GM21526 (cell line): ENCODE measurements around the gene FAM219B.
"Not testable (repeated sequence)": the region's sequence is repeated elsewhere in the genome, so short reads cannot be mapped to it uniquely, and the experiment has no call there.

ENCODE experiments used
- ATAC-seq: cut with Tn5 transposase; IDR thresholded peaks from one replicate; pipeline ENCODE4 v1.9.1; 2021; ENCODE audit warnings: moderate library complexity; ENCODE audit not compliant: unreplicated experiment, low FRiP score

FAM219B gene

DNA sequence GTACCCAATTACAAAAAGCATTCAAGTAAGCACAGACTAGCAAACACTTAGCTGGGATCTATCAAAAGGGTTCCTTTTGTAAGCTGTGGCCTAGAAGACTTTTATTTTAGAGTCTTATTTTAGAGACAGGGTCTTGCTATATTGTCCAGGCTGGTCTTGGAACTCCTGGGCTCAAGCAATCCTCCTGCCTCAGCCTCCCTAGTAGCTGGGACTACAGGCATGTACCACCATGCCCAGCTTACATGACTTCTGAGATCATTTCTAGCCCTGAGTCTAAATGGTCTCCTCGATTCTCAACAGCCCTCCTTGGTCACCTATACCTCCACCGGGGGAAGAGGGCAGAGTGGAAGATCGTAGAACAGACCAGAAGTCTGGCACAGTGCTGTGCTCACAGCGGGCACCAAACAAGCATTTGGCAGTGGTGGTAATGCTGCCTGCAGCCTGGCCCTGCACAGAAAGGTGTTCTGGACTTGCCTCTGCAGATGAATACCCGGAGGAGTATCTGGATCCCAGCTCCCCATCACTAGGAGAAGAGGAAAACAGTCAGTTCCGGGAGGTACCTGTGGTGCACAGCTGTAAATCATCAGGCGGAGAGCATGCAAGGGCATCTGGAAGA is 2.4 kb downstream of the FAM219B start:
- no peak for ATAC-seq

DNA sequence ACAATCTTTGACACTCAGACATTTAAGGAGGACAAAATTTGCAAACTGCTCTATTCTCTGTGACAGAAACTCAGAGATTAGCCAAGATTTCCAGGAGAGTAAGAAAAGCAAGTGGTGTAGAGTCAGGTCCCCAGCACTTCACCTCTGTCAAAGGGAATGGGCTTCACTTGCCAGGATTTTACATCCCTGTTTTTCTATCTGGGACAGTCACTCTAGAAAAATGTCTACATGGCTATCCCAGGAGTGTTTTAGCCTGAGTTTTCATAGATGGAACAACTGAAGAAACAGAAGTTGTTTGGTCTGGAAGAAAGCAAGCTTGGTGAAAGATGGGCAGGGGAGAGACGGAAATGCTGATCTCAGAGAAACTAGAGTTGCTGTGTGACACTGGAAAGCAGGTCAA is 3.0 kb downstream of the FAM219B start:
- no peak for ATAC-seq

DNA sequence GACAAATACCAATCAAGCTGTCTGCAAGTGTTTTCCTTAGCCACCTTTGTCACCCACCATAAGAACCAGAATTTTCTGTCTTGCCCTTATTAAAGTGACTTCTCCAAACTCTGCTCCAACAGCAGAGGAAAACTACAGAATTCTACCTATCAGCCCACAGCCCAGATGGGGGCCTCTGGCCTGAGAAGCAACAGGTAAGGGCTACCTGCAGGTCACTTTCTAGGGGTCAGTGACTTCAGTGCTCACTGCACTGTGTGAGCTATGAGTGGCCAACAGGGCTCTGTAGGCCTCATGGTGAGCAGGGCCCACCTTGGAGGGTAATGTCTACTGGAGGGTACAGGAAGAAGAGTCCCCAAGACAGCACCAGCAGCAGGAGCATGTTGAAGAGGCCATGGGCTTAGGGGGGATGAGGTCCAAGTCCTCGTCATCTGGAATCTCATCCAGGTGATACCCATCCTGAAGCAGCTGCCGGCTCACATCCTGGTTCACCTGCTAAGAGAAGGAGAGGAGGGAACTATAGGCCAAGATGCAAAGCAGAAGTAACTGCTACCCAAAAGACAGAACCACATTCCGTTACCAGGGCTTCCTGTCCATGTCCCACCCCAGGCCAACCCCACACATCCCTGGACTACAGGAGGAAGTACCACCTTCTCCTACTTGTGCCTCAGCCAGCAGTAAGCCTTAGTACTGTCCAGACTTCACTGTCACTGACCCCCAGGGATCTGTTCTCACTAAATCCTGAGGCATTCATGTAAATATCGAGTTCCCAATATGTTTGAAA is 4.2 kb downstream of the FAM219B start:
- ATAC-seq, result no peak

DNA sequence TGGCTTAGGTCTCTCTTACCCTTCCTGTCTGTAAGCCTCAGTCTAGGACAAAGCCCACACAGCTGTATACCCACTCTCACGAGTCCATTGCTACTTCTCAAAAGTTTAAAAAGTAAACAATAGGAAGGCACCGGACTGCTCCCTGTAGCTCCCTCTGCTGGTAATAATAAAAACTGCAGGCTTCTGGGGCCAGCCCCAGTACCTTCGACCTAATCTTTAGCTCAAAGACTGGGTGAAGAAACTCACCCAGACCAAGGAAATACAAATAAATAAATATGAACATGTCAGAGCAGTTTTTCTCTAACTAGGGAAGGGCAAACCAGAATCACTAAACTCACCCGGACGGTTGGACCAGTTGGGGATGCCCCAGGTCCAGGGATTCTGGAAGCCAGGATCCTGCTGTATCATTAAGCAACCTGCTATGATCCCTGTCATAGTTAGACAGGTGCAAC is 5.0 kb downstream of the FAM219B start:
- no peak for ATAC-seq

DNA sequence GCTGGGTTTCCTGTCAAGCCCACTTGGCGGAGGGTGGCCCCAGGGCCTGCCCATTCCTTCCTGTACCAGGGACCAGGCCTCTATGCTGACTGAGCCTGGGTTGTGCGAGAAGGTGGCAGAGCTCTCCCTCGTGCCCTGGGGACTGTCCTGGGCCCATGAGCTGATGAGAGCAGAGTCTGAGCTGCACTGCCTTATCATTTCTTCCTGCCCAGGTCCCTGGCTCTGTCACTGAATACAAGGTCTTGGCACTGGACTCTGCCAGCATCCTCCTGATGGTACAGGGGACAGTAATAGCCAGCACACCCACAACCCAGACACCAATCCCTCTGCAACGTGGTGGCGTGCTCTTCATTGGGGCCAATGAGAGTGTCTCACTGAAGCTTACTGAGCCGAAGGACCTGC is 9.3 kb downstream of the FAM219B start:
- no peak for ATAC-seq

DNA sequence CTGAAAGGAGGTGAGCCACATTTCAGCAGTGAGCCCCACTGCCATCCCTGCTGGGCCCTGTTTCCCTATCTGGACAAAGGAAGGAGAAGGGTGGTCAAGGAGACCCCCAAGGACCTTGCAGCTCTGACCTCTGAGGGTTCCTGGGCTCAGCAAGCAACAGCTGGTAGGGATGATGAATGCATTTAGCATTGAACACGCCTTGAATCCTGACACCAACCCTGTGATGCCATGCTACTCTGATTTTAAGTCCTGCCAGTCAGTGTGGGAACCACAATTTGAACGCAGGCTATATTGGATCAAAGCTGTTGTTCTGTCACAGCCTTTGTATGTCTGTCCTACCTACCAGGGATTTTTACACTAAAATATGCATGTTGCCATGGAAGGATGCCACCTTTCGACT is 10.3 kb downstream of the FAM219B start:
- no peak for ATAC-seq

DNA sequence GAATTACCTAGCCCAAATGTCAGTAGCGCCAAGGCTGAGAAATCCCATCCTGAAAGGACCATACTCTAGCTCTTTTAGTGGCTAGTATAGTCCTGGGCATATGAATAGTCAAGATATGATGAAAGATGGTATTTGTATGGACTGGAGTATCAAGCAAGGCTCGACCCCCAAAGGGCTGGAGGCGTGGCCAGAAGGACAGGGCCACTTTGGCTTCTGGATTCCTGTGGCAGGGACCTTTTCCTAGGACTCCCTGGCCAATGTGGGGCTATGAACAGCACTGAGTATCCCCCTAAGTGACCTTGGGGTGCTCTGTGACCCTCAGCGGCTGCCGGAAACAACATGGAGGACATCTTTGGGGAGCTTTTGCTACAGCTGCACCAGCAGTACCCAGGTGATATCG is 10.8 kb downstream of the FAM219B start:
- no peak for ATAC-seq

DNA sequence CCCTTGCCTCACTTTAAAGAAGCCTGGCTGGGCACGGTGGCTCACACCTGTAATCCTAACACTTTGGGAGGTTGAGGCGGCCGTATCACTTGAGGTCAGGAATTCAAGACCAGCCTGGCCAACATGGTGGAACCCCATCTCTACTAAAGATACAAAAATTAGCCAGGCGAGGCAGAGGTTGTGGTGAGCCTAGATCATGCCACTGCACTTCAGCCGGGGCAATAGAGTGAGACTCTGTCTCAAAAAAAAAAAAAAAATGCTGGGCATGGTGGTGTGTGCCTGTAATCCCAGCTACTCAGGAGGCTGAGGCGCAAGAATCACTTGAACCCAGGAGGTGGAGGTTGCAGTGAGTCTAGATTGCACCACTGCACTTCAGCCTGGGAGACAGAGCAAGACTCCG is 12.3 kb downstream of the FAM219B start:
- ATAC-seq, result not testable (repeated sequence)

DNA sequence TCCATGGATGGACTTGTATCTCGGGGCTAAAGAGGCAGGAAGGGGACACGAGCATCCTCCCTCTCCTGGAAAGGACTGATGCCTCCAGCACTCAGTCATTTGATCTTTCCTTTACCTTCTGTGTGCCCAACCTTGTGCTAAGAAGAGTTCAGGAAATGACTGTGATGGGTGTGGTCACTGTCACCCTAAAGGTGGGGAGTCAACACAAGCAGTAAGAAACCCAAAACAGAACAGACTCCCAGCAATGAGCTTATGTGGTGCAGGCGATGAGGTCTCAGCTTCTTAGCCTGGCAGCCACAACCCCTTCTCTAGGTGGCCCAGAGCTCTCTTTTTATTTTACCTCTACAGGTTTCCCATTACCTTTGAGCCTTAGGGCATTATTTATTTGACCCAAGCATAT is 13.0 kb downstream of the FAM219B start:
- no peak for ATAC-seq

DNA sequence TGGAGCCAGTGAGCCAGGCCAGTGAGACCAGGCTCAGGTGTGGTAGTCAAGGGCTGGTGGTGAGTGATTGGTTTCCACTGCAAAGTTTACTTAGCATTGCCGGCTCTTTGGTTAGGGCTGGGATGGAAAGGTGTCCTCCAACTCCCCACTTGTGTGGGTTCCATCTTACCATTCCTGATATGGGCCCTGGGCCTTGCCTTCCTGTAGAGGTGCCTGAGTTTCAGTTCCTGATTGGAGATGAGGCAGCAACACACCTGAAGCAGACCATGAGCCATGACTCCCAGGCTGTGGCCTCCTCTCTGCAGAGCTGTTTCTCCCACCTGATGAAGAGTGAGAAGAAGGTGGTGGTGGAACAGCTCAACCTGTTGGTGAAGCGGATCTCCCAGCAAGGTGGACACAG is 13.7 kb downstream of the FAM219B start:
- ATAC-seq, result no peak

DNA sequence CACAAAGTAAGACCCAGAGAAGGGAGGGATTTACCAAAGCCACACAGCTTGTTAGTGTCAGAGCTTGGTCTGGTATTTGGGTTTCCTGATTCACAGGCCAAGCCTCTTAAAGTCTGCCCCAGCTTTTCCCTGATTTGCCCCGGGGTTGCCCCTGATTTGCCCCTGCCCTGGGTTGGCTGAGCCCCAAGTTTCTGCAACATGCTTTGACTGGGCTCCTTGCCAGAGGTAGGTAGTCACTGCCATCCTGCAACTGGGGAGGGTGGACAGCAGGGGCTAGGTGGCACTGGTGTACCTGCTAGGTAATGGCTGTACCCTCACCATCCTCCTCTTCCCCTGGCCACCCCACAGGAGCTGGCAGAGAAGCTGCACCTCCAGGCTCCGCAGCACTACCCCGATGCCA is 14.3 kb downstream of the FAM219B start:
- no peak for ATAC-seq

DNA sequence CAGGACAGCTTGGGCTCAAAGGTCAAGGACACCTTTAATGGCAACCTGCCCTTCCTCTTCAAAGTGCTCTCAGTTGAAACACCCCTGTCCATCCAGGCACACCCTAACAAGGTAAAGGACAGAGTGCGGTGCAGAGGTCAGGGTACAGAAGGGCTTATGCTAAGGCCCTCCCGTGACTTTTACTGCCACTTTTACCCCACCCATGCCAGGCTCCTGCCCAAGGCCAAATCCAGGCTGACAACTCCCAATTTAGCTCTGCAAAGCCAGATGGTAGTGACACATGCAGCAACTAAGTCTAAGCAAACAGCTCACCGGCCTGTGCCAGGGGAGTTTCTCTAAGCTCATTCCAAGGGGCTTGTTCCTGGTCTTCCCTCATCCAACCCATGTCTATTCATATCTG is 15.2 kb downstream of the FAM219B start:
- no peak for ATAC-seq

DNA sequence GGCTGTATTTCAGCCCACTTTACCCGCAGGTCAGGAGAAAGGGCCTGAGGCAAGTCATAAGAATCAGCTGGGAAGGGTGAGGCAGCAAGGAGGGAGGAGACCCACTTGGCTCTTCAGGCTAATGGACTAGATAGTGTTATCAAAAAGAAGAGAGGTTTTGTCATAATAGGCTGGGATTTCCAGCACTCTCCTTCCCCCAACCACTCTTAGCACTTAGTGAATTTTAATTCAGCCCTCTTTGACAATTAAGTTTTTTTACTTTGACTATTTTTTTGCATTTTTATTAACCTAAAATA is 16.0 kb downstream of the FAM219B start:
- ATAC-seq, result no peak

DNA sequence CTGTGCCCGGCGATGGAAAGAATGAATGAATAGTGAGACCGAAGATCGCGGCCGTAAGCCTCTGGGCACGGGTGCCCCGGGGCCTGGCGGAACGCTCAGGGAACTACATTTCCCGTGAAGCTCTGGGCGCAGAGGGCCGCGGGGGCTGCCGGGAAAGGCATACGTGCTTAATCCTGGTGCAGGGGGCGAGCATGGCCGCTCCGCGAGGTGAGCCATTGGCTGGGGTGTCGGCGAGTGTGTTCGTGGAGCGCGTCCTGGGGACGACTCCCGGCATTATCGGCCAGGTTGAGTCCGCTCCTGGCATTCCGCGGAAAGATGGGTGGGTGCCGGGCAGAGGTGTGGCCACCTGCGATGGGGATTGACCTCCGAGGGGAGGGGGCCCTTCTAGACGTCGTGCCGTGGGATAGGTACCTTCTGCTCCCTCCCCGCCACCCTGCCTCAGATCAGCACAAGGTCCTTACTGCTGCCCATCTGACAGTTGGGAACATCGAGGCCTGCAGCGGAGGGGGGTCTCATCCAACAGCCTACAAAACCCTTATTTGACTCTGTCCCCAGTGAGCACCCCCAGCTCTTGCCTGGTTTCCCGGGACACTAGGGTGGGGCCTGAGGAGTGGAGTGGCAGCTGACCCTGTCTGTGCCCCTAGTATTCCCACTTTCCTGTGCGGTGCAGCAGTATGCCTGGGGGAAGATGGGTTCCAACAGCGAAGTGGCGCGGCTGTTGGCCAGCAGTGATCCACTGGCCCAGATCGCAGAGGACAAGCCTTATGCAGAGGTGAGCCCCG is 16.6 kb downstream of the FAM219B start, which contains the start of gene MPI:
TSS of gene MPI (plus strand) at position 160 of the 782 bp plus-strand sequence. CDS start at position 192, 32 bp downstream.
- ATAC-seq, result peak; percentile 85

DNA sequence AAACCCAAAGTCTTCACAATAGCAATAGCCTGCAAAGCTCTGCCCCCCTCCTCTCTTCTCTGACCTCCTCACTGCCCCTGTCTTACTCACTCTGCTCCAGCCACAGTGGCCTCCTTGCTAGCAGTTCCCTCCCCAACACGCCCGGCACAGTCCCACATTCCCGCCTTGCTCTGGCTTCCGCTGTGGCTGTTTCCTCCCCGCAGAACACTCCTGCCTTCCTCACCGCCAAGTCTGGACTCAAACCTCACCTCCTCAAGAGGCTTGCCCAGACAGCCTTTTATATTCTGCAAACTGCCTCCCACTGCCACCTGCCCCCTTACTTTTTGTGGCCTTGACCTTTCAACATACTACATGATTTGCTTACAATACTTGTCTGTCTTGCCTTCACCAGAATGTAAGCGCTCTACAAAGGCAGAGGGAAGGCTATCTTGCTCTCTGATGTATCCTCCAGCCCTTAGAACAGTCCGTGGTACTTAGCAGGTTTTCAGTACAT is 17.2 kb downstream of the FAM219B start:
- ATAC-seq, result peak; percentile 12

DNA sequence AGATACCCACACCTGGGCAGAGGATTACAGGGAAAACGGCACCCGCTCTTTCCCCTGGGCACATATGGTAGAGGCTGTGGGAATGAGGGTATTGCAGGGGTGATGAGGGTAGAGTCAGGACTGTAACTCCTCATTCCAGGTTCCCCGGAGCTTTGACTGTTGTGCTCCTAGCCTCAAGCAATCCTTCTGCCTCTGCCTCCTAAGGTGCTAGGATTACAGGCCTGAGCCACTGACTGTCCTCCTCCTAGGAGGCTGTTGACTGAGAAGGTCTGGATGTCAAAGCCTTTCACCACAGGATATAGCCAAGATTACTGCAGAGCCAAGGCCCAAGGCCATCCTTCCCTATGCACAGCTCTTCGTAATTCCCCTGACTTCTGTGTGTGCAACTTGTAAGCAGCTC is 17.9 kb downstream of the FAM219B start:
- no peak for ATAC-seq

DNA sequence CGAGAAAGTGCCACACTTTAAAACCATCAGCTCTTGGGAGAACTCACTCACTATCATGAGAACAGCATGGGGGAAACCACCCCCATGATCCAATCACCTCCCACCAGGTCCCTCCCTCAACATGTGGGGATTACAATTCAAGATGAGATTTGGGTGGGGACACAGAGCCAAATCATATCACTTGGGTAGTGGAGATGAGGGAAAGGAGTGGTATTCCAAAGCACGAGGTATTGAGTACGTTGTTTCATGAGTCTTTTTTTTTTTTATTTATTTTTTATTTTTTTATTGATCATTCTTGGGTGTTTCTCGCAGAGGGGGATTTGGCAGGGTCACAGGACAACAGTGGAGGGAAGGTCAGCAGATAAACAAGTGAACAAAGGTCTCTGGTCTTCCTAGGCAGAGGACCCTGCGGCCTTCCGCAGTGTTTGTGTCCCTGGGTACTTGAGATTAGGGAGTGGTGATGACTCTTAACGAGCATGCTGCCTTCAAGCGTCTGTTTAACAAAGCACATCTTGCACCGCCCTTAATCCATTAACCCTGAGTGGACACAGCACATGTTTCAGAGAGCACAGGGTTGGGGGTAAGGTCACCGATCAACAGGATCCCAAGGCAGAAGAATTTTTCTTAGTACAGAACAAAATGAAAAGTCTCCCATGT is 19.0 kb downstream of the FAM219B start:
- not testable (repeated sequence) for ATAC-seq

DNA sequence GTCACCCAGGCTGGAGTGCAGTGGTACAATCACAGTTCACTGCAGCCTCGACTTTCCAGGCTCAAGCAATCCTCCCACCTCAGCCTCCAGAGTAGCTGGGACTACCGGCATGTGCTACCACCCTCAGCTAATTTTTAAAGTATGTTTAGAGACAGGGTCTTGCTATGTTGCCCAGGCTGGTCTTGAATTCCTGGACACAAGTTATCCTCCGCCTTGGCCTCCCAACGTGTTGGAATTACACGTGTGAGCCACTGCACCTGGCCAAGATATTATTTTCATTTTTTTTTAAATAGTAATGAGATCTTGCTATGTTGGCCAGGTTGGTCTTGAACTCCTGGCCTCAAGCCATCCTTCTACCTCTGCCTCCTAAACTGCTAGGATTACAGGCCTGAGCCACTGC is 21.2 kb downstream of the FAM219B start:
- ATAC-seq, result no peak

DNA sequence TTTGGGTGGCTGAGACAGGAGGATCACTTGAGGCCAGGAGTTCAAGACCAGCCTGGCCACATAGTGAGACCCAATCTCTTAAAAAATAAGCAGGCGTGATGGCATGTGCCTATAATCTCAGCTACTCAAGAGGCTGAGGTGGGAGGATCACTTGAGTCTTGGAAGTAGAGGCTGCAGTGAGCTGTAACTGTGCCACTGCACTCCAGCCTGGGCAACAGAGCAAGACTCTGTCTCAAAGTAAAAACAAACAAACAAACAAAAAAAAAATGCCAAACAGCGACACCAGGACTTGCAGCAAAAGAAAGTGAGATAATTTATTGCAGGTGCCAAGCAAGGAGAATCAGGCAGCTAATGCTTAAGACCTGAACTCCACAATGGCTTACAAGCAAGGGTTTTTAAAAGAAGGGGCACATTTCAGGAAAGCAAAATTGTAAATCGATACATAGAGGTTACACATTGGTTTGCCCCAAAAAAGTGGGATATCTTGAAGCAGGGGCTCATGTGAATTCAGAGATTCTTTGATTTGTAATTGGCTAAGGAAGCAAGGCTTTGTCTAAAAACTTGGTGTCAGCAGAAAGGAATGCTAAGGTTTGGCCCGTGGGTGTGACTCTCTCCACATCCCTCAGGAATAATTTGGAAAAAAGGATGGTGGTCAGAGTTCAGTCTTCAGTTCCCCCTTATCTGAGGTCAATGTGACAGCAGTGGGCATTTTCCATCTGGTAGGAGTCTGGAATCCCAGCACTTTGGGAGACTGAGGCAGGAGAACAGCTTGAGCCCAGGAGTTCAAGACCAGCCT is 22.0 kb downstream of the FAM219B start:
- ATAC-seq, result no peak

DNA sequence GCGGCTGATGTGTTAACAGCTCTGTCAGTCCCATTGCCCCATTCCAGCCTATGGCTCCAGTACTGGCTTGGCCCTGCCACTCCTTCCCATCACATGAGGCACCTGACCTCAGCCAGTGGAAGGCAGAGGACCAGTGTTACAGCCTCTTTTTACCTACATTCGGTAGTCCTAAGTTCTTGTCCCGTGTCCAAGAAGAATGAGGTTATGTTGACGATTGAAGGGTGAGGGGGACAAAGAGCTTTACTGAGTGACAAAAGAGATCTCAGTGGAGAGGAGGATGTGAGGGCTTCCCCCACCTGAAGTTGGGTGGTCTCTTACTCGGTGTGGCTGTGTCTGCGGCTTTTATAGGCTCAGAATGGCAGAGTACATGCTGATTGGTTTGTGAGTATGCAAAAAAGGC is 24.1 kb downstream of the FAM219B start:
- ATAC-seq, result no peak
